Ascending aorta (tissue), 2 donors: ENCODE results near the gene FRY. TPM values are rescaled to one million over a fixed set of nuclear protein-coding genes. Genes with fewer than 3 reads are reported as not detected.

Experiments
- DNase-seq, 2 donors: peaks; one replicate each; pipeline ENCODE4 v3.0.0-alpha.2; 2019; ENCODE audit warnings: low spot score in 2 of 2
- H3K27ac ChIP-seq, 2 donors: fragments of 200-600 bp; sonication (generic); one replicate each; pipeline ENCODE4 v1.5.1; 2016 to 2017; ENCODE audit warnings: mild to moderate bottlenecking in 1 of 2
- H3K27me3 ChIP-seq: fragments of 200-600 bp; sonication (generic); one replicate; pipeline ENCODE4 v1.5.1; 2017
- H3K36me3 ChIP-seq, 2 donors: fragments of 200-600 bp; sonication (generic); one replicate each; pipeline ENCODE4 v1.5.1; 2016
- H3K4me1 ChIP-seq, 2 donors: fragments of 200-600 bp; sonication (generic); one replicate each; pipeline ENCODE4 v1.5.1; 2016 to 2017; ENCODE audit warnings: mild to moderate bottlenecking in 1 of 2
- H3K4me3 ChIP-seq, 2 donors: fragments of 200-600 bp; sonication (generic); one replicate each; pipeline ENCODE4 v1.5.1; 2016 to 2017; ENCODE audit warnings: mild to moderate bottlenecking in 1 of 2
- H3K9me3 ChIP-seq, 2 donors: fragments of 200-600 bp; sonication (generic); one replicate each; pipeline ENCODE4 v1.5.1; 2016
- intact Hi-C: fragments of 100-400 bp; cut with DNase I; formaldehyde crosslinking; loops from one replicate; pipeline ENCODE4 v1.15.1; 2023
- total RNA-seq: library from RNA; depleted of rRNA; stranded (reverse); fragments of >200 nt; gene quantifications from one replicate; pipeline ENCODE4 v1.1.0, GENCODE V29; 2016
- TF ChIP-seq, protein P1 (sequence below), 3 experiments: fragments of 200-600 bp in 2 of 3; fragments of 450-650 bp in 1 of 3; sonication (generic) in 2 of 3; IDR thresholded peaks; one replicate each; pipeline ENCODE4 v1.5.1; 2016 to 2019; ENCODE audit warnings: antibody characterized with exemption in 3 of 3, mild to moderate bottlenecking in 1 of 3, moderate library complexity in 1 of 3

Gene FRY
- total RNA-seq, 1 donor from 2014 or later, result 115 TPM

- peaks cover 8 to 21% of the 10 kb centered on the region in 2 donors for H3K36me3 ChIP-seq
- H3K4me3 ChIP-seq, result no peak overlapping the region
- no peaks in the 10 kb centered on the region for H3K9me3 ChIP-seq
- intact Hi-C loops, result no loop called here
- no peaks in the 10 kb centered on the region for H3K27me3 ChIP-seq
- H3K4me1 ChIP-seq, result peaks cover 0 to 9% of the 10 kb centered on the region in 2 donors
- no peak overlapping the region for H3K27ac ChIP-seq
- TF ChIP-seq, protein P1, sequence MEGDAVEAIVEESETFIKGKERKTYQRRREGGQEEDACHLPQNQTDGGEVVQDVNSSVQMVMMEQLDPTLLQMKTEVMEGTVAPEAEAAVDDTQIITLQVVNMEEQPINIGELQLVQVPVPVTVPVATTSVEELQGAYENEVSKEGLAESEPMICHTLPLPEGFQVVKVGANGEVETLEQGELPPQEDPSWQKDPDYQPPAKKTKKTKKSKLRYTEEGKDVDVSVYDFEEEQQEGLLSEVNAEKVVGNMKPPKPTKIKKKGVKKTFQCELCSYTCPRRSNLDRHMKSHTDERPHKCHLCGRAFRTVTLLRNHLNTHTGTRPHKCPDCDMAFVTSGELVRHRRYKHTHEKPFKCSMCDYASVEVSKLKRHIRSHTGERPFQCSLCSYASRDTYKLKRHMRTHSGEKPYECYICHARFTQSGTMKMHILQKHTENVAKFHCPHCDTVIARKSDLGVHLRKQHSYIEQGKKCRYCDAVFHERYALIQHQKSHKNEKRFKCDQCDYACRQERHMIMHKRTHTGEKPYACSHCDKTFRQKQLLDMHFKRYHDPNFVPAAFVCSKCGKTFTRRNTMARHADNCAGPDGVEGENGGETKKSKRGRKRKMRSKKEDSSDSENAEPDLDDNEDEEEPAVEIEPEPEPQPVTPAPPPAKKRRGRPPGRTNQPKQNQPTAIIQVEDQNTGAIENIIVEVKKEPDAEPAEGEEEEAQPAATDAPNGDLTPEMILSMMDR (IDR thresholded peaks at IDR 0.05), result no peak
- no peak for DNase-seq
These were observed 50.0 kb downstream of the FRY start for GRCh38 chr13:32081591-32081990.

DNA sequence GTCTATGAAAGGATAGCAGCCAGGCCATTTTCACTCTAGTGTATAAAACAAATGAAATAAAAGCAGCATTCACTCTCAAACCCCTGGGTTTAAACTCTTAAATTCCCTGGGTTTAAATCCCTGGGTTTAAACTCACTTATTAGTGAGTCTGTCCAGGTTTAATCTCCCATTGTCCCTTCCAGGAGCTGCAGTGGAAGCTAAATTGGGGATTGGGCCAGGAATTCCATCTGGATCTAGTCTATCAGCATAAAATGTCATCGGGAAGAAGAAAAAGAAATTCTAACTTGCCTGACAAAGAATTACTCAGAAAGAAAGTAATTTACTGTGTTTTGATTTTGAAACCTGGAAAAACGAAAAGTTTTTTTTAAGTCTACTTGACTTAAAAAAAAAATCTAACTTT lies 54.8 kb downstream of the FRY start:
- peaks cover 8 to 14% of the 10 kb centered on the region in 2 donors for H3K36me3 ChIP-seq
- no peaks in the 10 kb centered on the region for H3K27me3 ChIP-seq
- intact Hi-C loops, result no loop called here
- no peak overlapping the region for H3K4me3 ChIP-seq
- no peak for DNase-seq
- TF ChIP-seq, protein P1 (IDR thresholded peaks at IDR 0.05), result no peak
- no peak overlapping the region for H3K27ac ChIP-seq
- no peaks in the 10 kb centered on the region for H3K9me3 ChIP-seq
- H3K4me1 ChIP-seq, result peaks cover 0 to 9% of the 10 kb centered on the region in 2 donors

- Histone ChIP-seq H3K4me1 (peaks cover 0 to 5% of the 10 kb centered on the region in 2 donors), H3K4me3 (no peak overlapping the region), H3K36me3 (peaks cover 8 to 14% of the 10 kb centered on the region in 2 donors), H3K9me3 (no peaks in the 10 kb centered on the region), H3K27ac (no peak overlapping the region), H3K27me3 (no peaks in the 10 kb centered on the region)
- intact Hi-C loops, result no loop called here
- TF ChIP-seq, protein P1 (IDR thresholded peaks at IDR 0.05), result no peak
- DNase-seq, result no peak
These were observed 55.3 kb downstream of the FRY start for GRCh38 chr13:32086791-32087441.

GRCh38 chr13:32087955-32088747 lies 56.6 kb downstream of the FRY start:
- DNase-seq, result no peak
- Histone ChIP-seq H3K4me3 (no peak overlapping the region), H3K9me3 (no peaks in the 10 kb centered on the region), H3K4me1 (peaks cover 0 to 5% of the 10 kb centered on the region in 2 donors), H3K27ac (no peak overlapping the region), H3K36me3 (peaks cover 8 to 14% of the 10 kb centered on the region in 2 donors), H3K27me3 (no peaks in the 10 kb centered on the region)
- intact Hi-C loops, result no loop called here
- TF ChIP-seq, protein P1 (IDR thresholded peaks at IDR 0.05), result no peak

DNA sequence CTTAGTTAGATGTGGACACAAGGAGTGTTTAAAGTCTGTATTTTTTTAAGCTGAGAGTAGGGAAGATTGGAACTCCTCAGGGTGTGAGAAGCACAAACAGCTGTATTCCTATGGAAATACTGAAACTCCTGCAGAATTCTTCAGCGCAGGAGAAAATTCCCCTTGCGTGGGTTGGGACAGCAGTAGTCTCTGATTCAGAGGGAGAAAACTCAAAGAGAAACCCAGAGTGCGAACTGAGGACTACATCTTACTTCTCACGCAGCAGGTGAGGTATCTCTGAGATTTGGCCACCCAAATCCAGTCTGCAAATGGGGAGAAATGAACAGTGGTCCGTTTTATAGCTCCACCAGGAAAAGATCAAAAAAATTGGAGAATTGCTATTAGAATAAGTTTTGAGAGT lies 60.9 kb downstream of the FRY start:
- DNase-seq, result no peak
- TF ChIP-seq, protein P1 (IDR thresholded peaks at IDR 0.05), result no peak
- intact Hi-C loops, result no loop called here
- peaks cover 0 to 5% of the 10 kb centered on the region in 2 donors for H3K4me1 ChIP-seq
- H3K4me3 ChIP-seq, result no peak overlapping the region
- H3K36me3 ChIP-seq, result no peaks in the 10 kb centered on the region
- no peaks in the 10 kb centered on the region for H3K27me3 ChIP-seq
- H3K9me3 ChIP-seq, result no peaks in the 10 kb centered on the region
- H3K27ac ChIP-seq, result no peak overlapping the region
